C4-2B (cell line): ENCODE measurements around the gene ODF4.
A peak's percentile ranks its signal among the peaks of the same experiment; 100 is the strongest.
"Not testable (repeated sequence)": the region's sequence is repeated elsewhere in the genome, so short reads cannot be mapped to it uniquely, and the experiment has no call there.

Experiments
- H3K27ac ChIP-seq: fragments of 450-650 bp; 2 replicates; pipeline ENCODE4 v1.5.1; 2017
- CTCF ChIP-seq: fragments of 450-650 bp; conservative IDR thresholded peaks from 2 replicates; pipeline ENCODE4 v1.5.1; 2017; ENCODE audit warnings: mild to moderate bottlenecking
- ZFX ChIP-seq: fragments of 450-650 bp; IDR thresholded peaks from 2 replicates; pipeline ENCODE4 v1.6.1; 2017

The ODF4 gene

DNA sequence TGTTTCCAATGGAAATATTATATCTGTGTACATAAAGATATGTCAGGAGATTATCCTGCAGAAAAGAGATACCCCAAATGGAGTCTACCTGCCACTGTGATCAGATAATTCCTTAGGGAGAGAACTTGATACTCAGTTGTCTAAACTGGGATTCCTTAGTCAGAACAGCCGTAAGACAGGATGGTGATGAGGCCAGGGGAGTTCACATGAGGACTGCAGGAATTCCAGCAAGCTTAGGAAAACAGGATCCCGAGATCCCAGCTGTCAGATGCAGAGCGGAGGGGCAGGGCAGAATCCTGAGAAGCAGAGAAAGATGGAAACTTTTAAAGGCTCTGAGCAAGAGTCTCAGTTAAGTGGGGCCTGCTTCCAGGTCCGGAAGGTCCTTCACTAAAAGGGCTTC, 32.1 kb downstream of the ODF4 start:
- TF ChIP-seq ZFX: no peak
- TF ChIP-seq CTCF: no peak
- H3K27ac ChIP-seq: no peak overlapping the region

- H3K27ac ChIP-seq: no peak overlapping the region
- no peak for TF ChIP-seq CTCF
- no peak for TF ChIP-seq ZFX
These were observed 32.8 kb downstream of the ODF4 start for GRCh38 chr17:8372422-8372821.

DNA sequence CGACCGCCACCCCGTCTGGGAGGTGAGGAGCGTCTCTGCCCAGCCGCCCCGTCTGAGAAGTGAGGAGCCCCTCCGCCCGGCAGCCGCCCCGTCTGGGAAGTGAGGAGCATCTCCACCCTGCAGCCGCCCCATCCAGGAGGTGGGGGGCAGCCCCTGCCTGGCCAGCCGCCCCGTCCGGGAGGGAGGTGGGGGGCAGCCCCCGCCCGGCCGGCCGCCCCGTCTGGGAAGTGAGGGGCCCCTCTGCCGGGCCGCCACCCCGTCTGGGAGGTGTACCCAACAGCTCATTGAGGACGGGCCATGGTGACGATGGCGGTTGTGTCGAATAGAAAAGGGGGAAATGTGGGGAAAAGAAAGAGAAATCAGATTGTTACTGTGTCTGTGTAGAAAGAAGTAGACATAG, 34.2 kb downstream of the ODF4 start:
- H3K27ac ChIP-seq: not testable (repeated sequence)

DNA sequence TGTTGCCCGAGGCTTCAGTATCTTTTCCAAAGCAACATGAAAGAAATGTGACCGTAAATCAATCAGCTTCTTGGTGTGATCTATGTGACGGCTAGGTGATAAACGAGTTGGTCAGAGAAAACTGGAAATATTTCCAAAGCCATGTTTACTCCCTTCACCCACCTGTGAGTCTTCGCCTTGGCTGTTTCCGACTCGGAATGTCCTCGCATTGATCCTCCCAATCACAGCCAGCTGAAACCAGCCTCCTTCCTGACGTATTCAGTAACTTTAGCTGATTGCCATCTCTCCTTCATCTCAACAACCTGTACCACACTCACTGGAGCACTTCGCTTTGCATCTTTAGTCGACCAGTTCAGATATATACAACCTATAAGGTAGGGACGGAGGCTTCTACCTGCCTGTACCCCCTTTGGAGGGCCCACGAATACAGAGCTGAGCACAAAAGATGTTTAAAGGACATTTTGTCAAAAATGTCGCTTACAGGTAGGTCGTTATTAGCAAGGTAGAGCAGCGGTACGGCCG, 36.2 kb downstream of the ODF4 start:
- peak overlapping the region; percentile 94 for H3K27ac ChIP-seq

GRCh38 chr17:8376271-8377067, 36.8 kb downstream of the ODF4 start, which contains the start of gene KRABD2:
Gene KRABD2, minus strand, starts transcription at chr17:8376704.
- peak within 1 kb of the TSS; percentile 94 for H3K27ac ChIP-seq
- peak; percentile 71 for TF ChIP-seq CTCF
- TF ChIP-seq ZFX: no peak

More for the DNA sequence above, 36.2 kb downstream of the ODF4 start:
- no peak for TF ChIP-seq ZFX
- no peak for TF ChIP-seq CTCF

- no peak overlapping the region for H3K27ac ChIP-seq
- TF ChIP-seq ZFX (no peak), CTCF (no peak)
These were observed 37.8 kb downstream of the ODF4 start for GRCh38 chr17:8377422-8377821.

GRCh38 chr17:8378117-8378516, 38.5 kb downstream of the ODF4 start:
- peak overlapping the region; percentile 41 for H3K27ac ChIP-seq

DNA sequence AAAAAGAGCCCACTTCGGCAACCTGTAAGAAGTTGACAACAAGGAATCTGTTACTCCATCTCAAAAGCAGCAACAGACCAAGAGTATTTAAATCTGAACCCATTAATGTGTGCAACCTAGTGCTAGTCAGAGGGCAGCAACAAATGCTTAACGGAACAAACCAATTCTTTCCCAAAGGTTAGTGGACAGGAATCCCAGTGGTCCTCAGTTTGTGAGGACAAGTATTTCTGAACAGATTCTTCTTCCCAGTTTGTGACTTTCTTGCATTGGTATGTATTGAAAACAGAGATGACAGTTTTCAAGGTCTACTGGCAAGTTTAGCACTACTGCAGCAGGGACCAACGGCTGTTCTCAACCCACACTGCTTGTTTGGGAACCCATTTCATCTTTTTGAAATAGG, 40.4 kb downstream of the ODF4 start:
- TF ChIP-seq ZFX (no peak), CTCF (no peak)
- no peak overlapping the region for H3K27ac ChIP-seq
